Measurements from ENCODE around the gene NUDT2.

DNA sequence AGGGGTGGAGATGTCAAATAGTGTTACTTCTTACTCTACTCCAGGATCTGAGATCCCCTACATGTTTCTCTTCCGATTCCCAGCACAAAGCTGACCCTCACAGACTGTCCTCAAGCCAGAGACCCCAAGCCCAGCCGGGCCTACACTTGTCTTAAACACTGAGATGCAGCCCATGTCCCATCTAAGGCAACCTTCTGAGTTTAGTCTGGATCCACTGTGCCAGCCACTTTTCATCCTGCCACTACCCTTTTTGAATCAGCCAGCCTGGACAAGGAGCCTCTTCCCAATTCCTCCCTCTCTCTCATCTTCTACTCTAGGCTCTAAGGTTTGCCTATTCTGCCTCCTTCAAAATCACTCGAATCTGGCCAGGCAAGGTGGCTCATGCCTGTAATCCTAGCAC, 53.5 kb downstream of the NUDT2 start:
- TF ChIP-seq, protein P1, sequence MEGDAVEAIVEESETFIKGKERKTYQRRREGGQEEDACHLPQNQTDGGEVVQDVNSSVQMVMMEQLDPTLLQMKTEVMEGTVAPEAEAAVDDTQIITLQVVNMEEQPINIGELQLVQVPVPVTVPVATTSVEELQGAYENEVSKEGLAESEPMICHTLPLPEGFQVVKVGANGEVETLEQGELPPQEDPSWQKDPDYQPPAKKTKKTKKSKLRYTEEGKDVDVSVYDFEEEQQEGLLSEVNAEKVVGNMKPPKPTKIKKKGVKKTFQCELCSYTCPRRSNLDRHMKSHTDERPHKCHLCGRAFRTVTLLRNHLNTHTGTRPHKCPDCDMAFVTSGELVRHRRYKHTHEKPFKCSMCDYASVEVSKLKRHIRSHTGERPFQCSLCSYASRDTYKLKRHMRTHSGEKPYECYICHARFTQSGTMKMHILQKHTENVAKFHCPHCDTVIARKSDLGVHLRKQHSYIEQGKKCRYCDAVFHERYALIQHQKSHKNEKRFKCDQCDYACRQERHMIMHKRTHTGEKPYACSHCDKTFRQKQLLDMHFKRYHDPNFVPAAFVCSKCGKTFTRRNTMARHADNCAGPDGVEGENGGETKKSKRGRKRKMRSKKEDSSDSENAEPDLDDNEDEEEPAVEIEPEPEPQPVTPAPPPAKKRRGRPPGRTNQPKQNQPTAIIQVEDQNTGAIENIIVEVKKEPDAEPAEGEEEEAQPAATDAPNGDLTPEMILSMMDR (IDR thresholded peaks at IDR 0.05): no peak
- no peak for TF ChIP-seq POLR2A (IDR thresholded peaks at IDR 0.05)
- TF ChIP-seq POLR2AphosphoS5 (IDR thresholded peaks at IDR 0.05): no peak
